ENCODE measurements around the gene FYCO1.
"Not testable (repeated sequence)": the region's sequence is repeated elsewhere in the genome, so short reads cannot be mapped to it uniquely, and the experiment has no call there.

FYCO1 gene

GRCh38 chr3:45995236-45996192, at the start of gene FYCO1:
Gene FYCO1 (minus strand): TSS chr3:45995824. CDS start chr3:45984910, 10,914 bp downstream.
- Histone ChIP-seq H2AFZ (ENCODE audit: low read depth, low read length) (peak within 1 kb of the TSS; percentile 95), H3K4me2 (ENCODE audit: low read length) (peak within 1 kb of the TSS; percentile 98), H3K9me3 (ENCODE audit: insufficient read depth, low read length) (no peaks in the 10 kb centered on the region), H3K79me2 (ENCODE audit: low read length) (peaks cover 39% of the 10 kb centered on the region), H3K4me1 (ENCODE audit: low read length) (peaks cover 31% of the 10 kb centered on the region), H3K9ac (ENCODE audit: low read length) (peak within 1 kb of the TSS; percentile 93), H3K27me3 (ENCODE audit: low read depth, low read length) (no peaks in the 10 kb centered on the region), H4K20me1 (ENCODE audit: insufficient read depth, low read length) (no peaks in the 10 kb centered on the region), H3K27ac (ENCODE audit: low read length) (peak within 1 kb of the TSS; percentile 60), H3K4me3 (ENCODE audit: low read length) (peak within 1 kb of the TSS; percentile 89), H3K36me3 (replicated peaks; ENCODE audit: low read depth, low read length) (peaks cover 13% of the 10 kb centered on the region)
- TF ChIP-seq, protein P1, sequence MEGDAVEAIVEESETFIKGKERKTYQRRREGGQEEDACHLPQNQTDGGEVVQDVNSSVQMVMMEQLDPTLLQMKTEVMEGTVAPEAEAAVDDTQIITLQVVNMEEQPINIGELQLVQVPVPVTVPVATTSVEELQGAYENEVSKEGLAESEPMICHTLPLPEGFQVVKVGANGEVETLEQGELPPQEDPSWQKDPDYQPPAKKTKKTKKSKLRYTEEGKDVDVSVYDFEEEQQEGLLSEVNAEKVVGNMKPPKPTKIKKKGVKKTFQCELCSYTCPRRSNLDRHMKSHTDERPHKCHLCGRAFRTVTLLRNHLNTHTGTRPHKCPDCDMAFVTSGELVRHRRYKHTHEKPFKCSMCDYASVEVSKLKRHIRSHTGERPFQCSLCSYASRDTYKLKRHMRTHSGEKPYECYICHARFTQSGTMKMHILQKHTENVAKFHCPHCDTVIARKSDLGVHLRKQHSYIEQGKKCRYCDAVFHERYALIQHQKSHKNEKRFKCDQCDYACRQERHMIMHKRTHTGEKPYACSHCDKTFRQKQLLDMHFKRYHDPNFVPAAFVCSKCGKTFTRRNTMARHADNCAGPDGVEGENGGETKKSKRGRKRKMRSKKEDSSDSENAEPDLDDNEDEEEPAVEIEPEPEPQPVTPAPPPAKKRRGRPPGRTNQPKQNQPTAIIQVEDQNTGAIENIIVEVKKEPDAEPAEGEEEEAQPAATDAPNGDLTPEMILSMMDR (IDR thresholded peaks at IDR 0.05; ENCODE audit: low read depth, low read length), result 0 out of 2 replicates have a peak, but pooled peaks have one; percentile 13
- TF ChIP-seq EZH2phosphoT487 (IDR thresholded peaks at IDR 0.05; ENCODE audit: low read depth), result no peak

GRCh38 chr3:46038916-46039315, 43.3 kb upstream of the FYCO1 start:
- Histone ChIP-seq H3K4me1 (ENCODE audit: low read length) (peaks cover 11% of the 10 kb centered on the region), H4K20me1 (ENCODE audit: insufficient read depth, low read length) (no peaks in the 10 kb centered on the region), H3K79me2 (ENCODE audit: low read length) (no peaks in the 10 kb centered on the region), H3K9me3 (ENCODE audit: insufficient read depth, low read length) (no peaks in the 10 kb centered on the region), H3K9ac (ENCODE audit: low read length) (no peak overlapping the region), H3K27ac (ENCODE audit: low read length) (no peak overlapping the region), H2AFZ (ENCODE audit: low read depth, low read length) (no peak overlapping the region), H3K4me2 (ENCODE audit: low read length) (no peak overlapping the region), H3K36me3 (replicated peaks; ENCODE audit: low read depth, low read length) (no peaks in the 10 kb centered on the region), H3K27me3 (ENCODE audit: low read depth, low read length) (no peaks in the 10 kb centered on the region), H3K4me3 (ENCODE audit: low read length) (no peak overlapping the region)
- TF ChIP-seq EZH2phosphoT487 (IDR thresholded peaks at IDR 0.05; ENCODE audit: low read depth), result no peak
- TF ChIP-seq, protein P1 (IDR thresholded peaks at IDR 0.05; ENCODE audit: low read depth, low read length), result no peak

DNA sequence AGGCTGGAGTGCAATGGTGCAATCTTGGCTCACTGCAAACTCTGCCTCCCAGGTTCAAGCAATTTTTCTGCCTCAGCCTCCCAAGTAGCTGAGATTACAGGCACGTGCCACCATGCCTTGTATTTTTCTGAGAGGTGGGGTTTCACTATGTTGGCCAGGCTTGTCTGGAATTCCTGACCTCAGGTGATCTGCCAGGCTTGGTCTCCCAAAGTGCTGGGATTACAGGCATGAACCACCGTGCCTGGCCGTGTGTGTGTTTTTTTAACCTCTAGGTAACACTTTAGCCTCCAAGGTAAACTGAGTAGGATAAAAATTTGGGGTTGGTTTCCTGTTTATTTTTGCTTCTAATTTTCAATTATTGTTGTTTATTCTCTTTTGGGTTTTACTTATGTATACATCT, 42.4 kb upstream of the FYCO1 start:
- H3K27ac ChIP-seq (ENCODE audit: low read length); H3K9me3 ChIP-seq (ENCODE audit: insufficient read depth, low read length); H3K36me3 ChIP-seq (replicated peaks; ENCODE audit: low read depth, low read length); H3K79me2 ChIP-seq (ENCODE audit: low read length); H3K4me2 ChIP-seq (ENCODE audit: low read length); H3K9ac ChIP-seq (ENCODE audit: low read length); H3K27me3 ChIP-seq (ENCODE audit: low read depth, low read length); H2AFZ ChIP-seq (ENCODE audit: low read depth, low read length); H3K4me3 ChIP-seq (ENCODE audit: low read length); H4K20me1 ChIP-seq (ENCODE audit: insufficient read depth, low read length): not testable (repeated sequence)
- peaks cover 11% of the 10 kb centered on the region for H3K4me1 ChIP-seq (ENCODE audit: low read length)

GRCh38 chr3:46036191-46036590, 40.6 kb upstream of the FYCO1 start:
- no peak overlapping the region for H2AFZ ChIP-seq (ENCODE audit: low read depth, low read length)
- H3K4me3 ChIP-seq (ENCODE audit: low read length), result no peak overlapping the region
- no peaks in the 10 kb centered on the region for H4K20me1 ChIP-seq (ENCODE audit: insufficient read depth, low read length)
- no peak overlapping the region for H3K4me2 ChIP-seq (ENCODE audit: low read length)
- no peak overlapping the region for H3K27ac ChIP-seq (ENCODE audit: low read length)
- H3K79me2 ChIP-seq (ENCODE audit: low read length), result no peaks in the 10 kb centered on the region
- no peak overlapping the region for H3K9ac ChIP-seq (ENCODE audit: low read length)
- TF ChIP-seq, protein P1 (IDR thresholded peaks at IDR 0.05; ENCODE audit: low read depth, low read length), result no peak
- no peak for TF ChIP-seq EZH2phosphoT487 (IDR thresholded peaks at IDR 0.05; ENCODE audit: low read depth)
- H3K36me3 ChIP-seq (replicated peaks; ENCODE audit: low read depth, low read length), result peaks cover 2% of the 10 kb centered on the region
- H3K9me3 ChIP-seq (ENCODE audit: insufficient read depth, low read length), result no peaks in the 10 kb centered on the region; the same call in 1 of the 2 replicates
- no peaks in the 10 kb centered on the region for H3K27me3 ChIP-seq (ENCODE audit: low read depth, low read length)
- H3K4me1 ChIP-seq (ENCODE audit: low read length), result peaks cover 11% of the 10 kb centered on the region
